ENCODE measurements around the gene MAP3K20. TPM values are rescaled to one million over a fixed set of nuclear protein-coding genes. Genes with fewer than 3 reads are reported as not detected.
"Not testable (repeated sequence)": the region's sequence is repeated elsewhere in the genome, so short reads cannot be mapped to it uniquely, and the experiment has no call there.

The MAP3K20 gene
- total and polyA plus RNA-seq, 5 donors, result 86.3 to 327 (median 269) TPM

DNA sequence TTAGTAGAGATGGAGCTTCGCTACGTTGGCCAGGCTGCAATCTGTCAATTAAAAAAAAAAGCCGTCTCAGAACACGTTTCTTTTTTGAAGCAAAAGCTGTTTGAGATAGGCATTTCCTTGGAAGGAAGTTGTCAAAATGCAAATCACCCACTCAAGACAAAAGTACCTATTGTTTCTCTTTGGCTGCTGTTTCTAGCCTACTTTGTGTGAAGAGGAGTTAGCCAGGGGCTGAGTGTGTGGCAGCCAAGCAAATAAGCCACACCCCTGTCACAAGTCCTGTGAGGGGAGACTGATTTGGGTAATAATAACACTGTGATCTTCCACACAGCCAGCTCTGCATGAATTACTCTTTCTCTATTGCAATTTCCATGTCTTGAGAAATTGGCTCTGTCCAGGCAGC is 231.6 kb downstream of the MAP3K20 start:
- Histone ChIP-seq H3K27ac (ENCODE audit: low read length) (no peak overlapping the region), H3K27me3 (ENCODE audit: control insufficient read depth, insufficient read depth) (no peaks in the 10 kb centered on the region), H3K9me3 (ENCODE audit: control insufficient read depth, low read length) (no peaks in the 10 kb centered on the region), H3K4me3 (ENCODE audit: low read length) (no peak overlapping the region), H3K4me1 (ENCODE audit: control insufficient read depth, insufficient read depth, low read length) (no peaks in the 10 kb centered on the region)
- intact Hi-C loops (cut with DNase I), result no loop called here
- WGBS, result 21% methylated on average over 4 of the region's 4 CpGs
- ATAC-seq, result peak in 1 of 2 donors; percentile 62
- DNase-seq, result no peak

DNA sequence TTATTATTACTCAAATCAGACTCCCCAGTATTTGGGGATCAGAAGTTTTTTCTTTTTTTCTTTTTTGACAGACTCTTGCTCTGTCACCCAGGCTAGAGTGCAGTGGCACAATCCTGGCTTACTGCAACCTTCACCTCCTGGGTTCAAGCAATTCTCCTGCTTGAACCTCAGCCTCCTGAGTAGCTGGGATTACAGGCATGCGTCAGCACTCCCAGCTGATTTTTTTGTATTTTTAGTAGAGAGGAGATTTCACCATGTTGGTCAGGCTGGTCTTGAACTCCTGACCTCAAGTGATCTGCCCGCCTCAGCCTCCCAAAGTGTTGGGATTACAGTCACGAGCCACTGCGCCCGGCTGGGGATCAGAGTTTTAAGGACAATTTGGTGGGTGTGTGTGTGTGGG is 233.7 kb downstream of the MAP3K20 start:
- whole genome bisulfite sequencing, result 62% methylated on average over 5 of the region's 5 CpGs
- H3K27me3 ChIP-seq (ENCODE audit: control insufficient read depth, insufficient read depth); H3K4me3 ChIP-seq (ENCODE audit: low read length); ATAC-seq; DNase-seq; H3K9me3 ChIP-seq (ENCODE audit: control insufficient read depth, low read length); H3K4me1 ChIP-seq (ENCODE audit: control insufficient read depth, insufficient read depth, low read length); H3K27ac ChIP-seq (ENCODE audit: low read length); intact Hi-C loops (cut with DNase I): not testable (repeated sequence)

DNA sequence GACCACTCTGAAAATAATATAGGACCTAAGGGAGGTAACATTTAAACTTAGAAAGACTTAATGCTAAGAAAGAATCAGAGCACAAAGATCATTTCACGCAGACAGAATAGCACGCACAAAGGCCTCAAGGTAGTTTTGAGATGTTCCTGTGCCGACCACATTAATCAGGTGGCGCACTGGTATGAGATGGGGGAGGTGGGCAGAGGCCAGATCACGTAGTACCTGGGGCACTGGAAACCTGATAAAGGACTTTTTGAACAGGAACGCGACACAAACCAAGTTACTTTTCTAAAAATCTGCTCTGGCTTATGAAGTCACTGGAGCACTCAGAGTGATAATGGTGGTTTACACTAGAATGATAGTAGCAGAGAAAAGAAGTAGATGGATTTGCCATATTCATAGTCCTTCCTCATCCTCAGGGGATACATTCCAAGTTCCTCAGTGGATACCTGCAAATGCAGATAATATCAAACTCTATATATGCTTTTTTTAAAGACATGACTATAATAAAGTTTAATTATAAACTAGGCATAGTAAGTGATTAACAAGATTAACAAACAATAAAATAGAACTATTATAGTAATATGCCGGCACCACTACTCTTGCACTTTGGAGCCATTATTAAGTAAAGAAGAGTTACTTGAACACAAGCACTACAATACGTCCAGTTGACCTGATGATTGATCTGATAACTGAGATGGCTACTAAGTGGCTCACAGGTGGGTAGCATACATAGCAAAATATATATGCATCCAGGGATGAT is 236.4 kb downstream of the MAP3K20 start:
- Histone ChIP-seq H3K4me3 (ENCODE audit: low read length) (no peak overlapping the region), H3K27me3 (ENCODE audit: control insufficient read depth, insufficient read depth) (no peaks in the 10 kb centered on the region), H3K9me3 (ENCODE audit: control insufficient read depth, low read length) (no peaks in the 10 kb centered on the region), H3K4me1 (ENCODE audit: control insufficient read depth, insufficient read depth, low read length) (no peaks in the 10 kb centered on the region), H3K27ac (ENCODE audit: low read length) (no peak overlapping the region)
- 90% methylated on average over 9 of the region's 9 CpGs for WGBS
- no peak for DNase-seq
- ATAC-seq, result no peak
- intact Hi-C loops (cut with DNase I), result no loop called here

Data from right cardiac atrium (tissue), 5 donors.